Neural progenitor cell (in vitro differentiated cells): ENCODE results near the gene FHOD1.

Source experiments
- CTCF ChIP-seq: fragments of 200-600 bp; sonication (generic); IDR thresholded peaks from 2 replicates; pipeline ENCODE4 v1.5.1; 2017; ENCODE audit warnings: antibody characterized with exemption, mild to moderate bottlenecking
- EZH2 ChIP-seq: fragments of 200-600 bp; sonication (generic); IDR thresholded peaks from 2 replicates; pipeline ENCODE4 v1.6.1; 2017; ENCODE audit warnings: antibody characterized with exemption, mild to moderate bottlenecking, moderate library complexity

GRCh38 chr16:67227567-67227921, 19.7 kb downstream of the FHOD1 start:
- TF ChIP-seq CTCF: no peak
- no peak for TF ChIP-seq EZH2
